NCI-H1436 (cell line): ENCODE results near the gene NELL1.
"Not testable (repeated sequence)": the region's sequence is repeated elsewhere in the genome, so short reads cannot be mapped to it uniquely, and the experiment has no call there.

Experiments used
- DNase-seq: peaks from one replicate; lab custom pipeline; 2025; lab: John Stamatoyannopoulos, UW

NELL1 gene

GRCh38 chr11:21205205-21205604, 535.8 kb downstream of the NELL1 start:
- no peak for DNase-seq

- no peak for DNase-seq
Observed at GRCh38 chr11:21225860-21226259, 556.5 kb downstream of the NELL1 start.

- no peak for DNase-seq
Observed at GRCh38 chr11:21229224-21229623, 559.8 kb downstream of the NELL1 start.

- DNase-seq, result no peak
Observed at GRCh38 chr11:21250196-21250595, 580.8 kb downstream of the NELL1 start.

- DNase-seq, result no peak
Observed at GRCh38 chr11:21254055-21254454, 584.7 kb downstream of the NELL1 start.

- no peak for DNase-seq
Observed at GRCh38 chr11:21254790-21255189, 585.4 kb downstream of the NELL1 start.

- DNase-seq, result no peak
Observed at GRCh38 chr11:21257461-21257860, 588.1 kb downstream of the NELL1 start.

- DNase-seq, result no peak
Observed at GRCh38 chr11:21258414-21258813, 589.0 kb downstream of the NELL1 start.

GRCh38 chr11:21260101-21260500, 590.7 kb downstream of the NELL1 start:
- no peak for DNase-seq

GRCh38 chr11:21262992-21263391, 593.6 kb downstream of the NELL1 start:
- DNase-seq, result no peak

- no peak for DNase-seq
Observed at GRCh38 chr11:21264125-21264524, 594.7 kb downstream of the NELL1 start.

GRCh38 chr11:21268036-21268435, 598.6 kb downstream of the NELL1 start:
- no peak for DNase-seq

GRCh38 chr11:21272139-21272538, 602.8 kb downstream of the NELL1 start:
- not testable (repeated sequence) for DNase-seq

- DNase-seq, result no peak
Observed at GRCh38 chr11:21278840-21279239, 609.5 kb downstream of the NELL1 start.

- DNase-seq, result no peak
Observed at GRCh38 chr11:21285104-21285503, 615.7 kb downstream of the NELL1 start.

GRCh38 chr11:21289686-21290085, 620.3 kb downstream of the NELL1 start:
- DNase-seq, result no peak

- DNase-seq, result no peak
Observed at GRCh38 chr11:21295508-21295907, 626.1 kb downstream of the NELL1 start.

GRCh38 chr11:21301981-21302380, 632.6 kb downstream of the NELL1 start:
- no peak for DNase-seq

- DNase-seq, result no peak
Observed at GRCh38 chr11:21306739-21307358, 637.5 kb downstream of the NELL1 start.

- DNase-seq, result no peak
Observed at GRCh38 chr11:21307874-21308273, 638.5 kb downstream of the NELL1 start.

- DNase-seq, result no peak
Observed at GRCh38 chr11:21316591-21316990, 647.2 kb downstream of the NELL1 start.

GRCh38 chr11:21321072-21321471, 651.7 kb downstream of the NELL1 start:
- DNase-seq, result no peak

- no peak for DNase-seq
Observed at GRCh38 chr11:21321530-21321929, 652.1 kb downstream of the NELL1 start.

- no peak for DNase-seq
Observed at GRCh38 chr11:21323617-21324016, 654.2 kb downstream of the NELL1 start.

GRCh38 chr11:21343204-21343603, 673.8 kb downstream of the NELL1 start:
- no peak for DNase-seq
